Neural cell (in vitro differentiated cells): ENCODE results near the gene RAP1A.

ENCODE experiments used
- EP300 ChIP-seq: fragments of 450-650 bp; conservative IDR thresholded peaks from 2 replicates; pipeline ENCODE4 v1.6.1; 2014; ENCODE audit warnings: antibody characterized with exemption, mild to moderate bottlenecking, moderate library complexity; ENCODE audit not compliant: poor library complexity, severe bottlenecking
- EZH2 ChIP-seq: fragments of 200-600, 300-800 bp; shearing (Covaris generic), sonication (generic); IDR thresholded peaks from 2 replicates; pipeline ENCODE4 v1.6.1; 2014; ENCODE audit warnings: antibody characterized with exemption, low read length, borderline replicate concordance, mild to moderate bottlenecking; ENCODE audit not compliant: insufficient read depth, poor library complexity, severe bottlenecking
- POLR2AphosphoS5 ChIP-seq: IDR thresholded peaks from 2 replicates; pipeline ENCODE4 v1.6.1; 2012
- RAD21 ChIP-seq: fragments of 450-650 bp; conservative IDR thresholded peaks from 2 replicates; pipeline ENCODE4 v1.6.1; 2014; ENCODE audit warnings: antibody characterized with exemption, mild to moderate bottlenecking, moderate library complexity
- TAF1 ChIP-seq: IDR thresholded peaks from 2 replicates; pipeline ENCODE4 v1.6.1; 2012; ENCODE audit warnings: low read depth
- TF ChIP-seq, protein P1 (sequence below): fragments of 450-650 bp; IDR thresholded peaks from 2 replicates; pipeline ENCODE4 v1.5.1; 2014; ENCODE audit warnings: antibody characterized with exemption, mild to moderate bottlenecking, moderate library complexity; ENCODE audit not compliant: poor library complexity, severe bottlenecking
- TF ChIP-seq, protein P2 (sequence below): IDR thresholded peaks from 2 replicates; pipeline ENCODE4 v1.6.1; 2012; ENCODE audit warnings: borderline replicate concordance

DNA sequence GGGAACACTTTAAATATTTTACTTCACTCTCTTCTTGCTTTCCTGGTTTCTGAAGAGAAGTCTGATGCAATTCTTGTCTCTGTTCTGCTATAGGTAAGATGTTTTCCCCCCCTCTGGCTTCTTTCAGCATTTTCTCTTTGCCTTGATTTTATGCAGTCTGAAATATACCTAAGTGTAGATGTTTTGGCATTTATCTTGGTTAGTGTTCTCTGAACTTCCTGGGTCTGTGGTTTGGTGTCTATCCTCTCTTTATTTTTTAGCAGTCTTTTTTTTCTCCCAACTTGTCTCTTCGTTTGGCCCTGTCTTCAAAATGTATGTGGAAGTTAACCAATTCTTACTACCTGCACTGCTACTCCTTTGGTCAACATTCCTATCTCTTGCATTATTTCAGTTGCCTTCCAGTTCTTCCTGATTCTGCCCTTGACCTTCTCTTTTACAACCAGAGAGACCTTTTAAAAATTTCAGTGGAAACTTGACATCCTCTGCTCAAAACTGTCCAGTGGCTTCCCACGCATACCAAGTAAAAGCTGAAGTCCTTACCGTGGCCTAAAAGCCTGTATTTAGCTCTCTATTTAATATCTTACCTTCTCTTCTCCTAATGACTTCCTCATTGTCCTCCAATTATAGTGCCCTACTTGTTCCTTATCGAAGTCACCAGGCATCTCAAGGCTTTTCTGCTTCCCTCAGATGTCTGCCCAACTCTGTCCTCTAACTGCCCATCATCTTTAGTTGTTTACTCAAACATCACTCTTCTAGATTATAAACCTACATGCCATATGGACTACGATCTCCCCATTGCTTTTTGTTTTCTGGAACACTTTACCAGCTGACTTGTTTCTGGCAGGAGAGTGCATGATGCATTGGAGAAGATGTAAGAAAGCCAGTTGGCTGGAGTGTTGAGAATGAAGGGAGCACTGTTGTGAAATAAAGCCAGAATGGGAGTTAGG, 40.9 kb downstream of the RAP1A start:
- TF ChIP-seq EZH2, result no peak
- TF ChIP-seq, protein P1, sequence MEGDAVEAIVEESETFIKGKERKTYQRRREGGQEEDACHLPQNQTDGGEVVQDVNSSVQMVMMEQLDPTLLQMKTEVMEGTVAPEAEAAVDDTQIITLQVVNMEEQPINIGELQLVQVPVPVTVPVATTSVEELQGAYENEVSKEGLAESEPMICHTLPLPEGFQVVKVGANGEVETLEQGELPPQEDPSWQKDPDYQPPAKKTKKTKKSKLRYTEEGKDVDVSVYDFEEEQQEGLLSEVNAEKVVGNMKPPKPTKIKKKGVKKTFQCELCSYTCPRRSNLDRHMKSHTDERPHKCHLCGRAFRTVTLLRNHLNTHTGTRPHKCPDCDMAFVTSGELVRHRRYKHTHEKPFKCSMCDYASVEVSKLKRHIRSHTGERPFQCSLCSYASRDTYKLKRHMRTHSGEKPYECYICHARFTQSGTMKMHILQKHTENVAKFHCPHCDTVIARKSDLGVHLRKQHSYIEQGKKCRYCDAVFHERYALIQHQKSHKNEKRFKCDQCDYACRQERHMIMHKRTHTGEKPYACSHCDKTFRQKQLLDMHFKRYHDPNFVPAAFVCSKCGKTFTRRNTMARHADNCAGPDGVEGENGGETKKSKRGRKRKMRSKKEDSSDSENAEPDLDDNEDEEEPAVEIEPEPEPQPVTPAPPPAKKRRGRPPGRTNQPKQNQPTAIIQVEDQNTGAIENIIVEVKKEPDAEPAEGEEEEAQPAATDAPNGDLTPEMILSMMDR, result no peak
- TF ChIP-seq POLR2AphosphoS5, result no peak
- TF ChIP-seq, protein P2, sequence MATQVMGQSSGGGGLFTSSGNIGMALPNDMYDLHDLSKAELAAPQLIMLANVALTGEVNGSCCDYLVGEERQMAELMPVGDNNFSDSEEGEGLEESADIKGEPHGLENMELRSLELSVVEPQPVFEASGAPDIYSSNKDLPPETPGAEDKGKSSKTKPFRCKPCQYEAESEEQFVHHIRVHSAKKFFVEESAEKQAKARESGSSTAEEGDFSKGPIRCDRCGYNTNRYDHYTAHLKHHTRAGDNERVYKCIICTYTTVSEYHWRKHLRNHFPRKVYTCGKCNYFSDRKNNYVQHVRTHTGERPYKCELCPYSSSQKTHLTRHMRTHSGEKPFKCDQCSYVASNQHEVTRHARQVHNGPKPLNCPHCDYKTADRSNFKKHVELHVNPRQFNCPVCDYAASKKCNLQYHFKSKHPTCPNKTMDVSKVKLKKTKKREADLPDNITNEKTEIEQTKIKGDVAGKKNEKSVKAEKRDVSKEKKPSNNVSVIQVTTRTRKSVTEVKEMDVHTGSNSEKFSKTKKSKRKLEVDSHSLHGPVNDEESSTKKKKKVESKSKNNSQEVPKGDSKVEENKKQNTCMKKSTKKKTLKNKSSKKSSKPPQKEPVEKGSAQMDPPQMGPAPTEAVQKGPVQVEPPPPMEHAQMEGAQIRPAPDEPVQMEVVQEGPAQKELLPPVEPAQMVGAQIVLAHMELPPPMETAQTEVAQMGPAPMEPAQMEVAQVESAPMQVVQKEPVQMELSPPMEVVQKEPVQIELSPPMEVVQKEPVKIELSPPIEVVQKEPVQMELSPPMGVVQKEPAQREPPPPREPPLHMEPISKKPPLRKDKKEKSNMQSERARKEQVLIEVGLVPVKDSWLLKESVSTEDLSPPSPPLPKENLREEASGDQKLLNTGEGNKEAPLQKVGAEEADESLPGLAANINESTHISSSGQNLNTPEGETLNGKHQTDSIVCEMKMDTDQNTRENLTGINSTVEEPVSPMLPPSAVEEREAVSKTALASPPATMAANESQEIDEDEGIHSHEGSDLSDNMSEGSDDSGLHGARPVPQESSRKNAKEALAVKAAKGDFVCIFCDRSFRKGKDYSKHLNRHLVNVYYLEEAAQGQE, result no peak
- TF ChIP-seq EP300, result no peak
- TF ChIP-seq RAD21, result no peak
- TF ChIP-seq TAF1, result no peak
